ENCODE measurements around the gene TMEM131.
"Not testable (repeated sequence)": the region's sequence is repeated elsewhere in the genome, so short reads cannot be mapped to it uniquely, and the experiment has no call there.

DNA sequence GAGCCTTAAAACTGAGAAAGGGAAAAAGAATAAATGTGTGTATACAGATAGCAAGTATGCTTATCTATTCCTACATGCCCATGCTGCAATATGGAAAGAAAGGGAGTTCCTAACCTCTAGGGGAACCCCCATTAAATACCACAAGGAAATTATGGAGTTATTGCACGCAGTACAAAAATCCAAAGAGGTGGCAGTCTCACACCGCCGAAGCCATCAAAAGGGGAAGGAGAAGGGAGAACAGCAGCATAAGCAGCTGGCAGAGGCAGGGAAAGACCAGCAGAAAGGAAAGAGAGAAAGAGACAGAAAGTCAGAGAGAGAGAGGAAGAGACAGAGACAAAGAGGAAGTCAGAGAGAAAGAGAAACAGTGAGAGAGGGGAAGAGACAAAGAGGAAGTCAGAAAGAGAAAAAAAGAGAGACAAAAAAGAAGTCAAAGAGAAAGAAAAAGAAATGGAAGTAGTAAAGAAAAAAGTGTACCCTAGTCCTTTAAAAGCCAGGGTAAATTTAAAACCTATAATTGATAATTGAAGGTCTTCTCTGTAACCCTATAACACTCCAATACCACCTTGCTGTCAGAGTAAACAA, 169.4 kb downstream of the TMEM131 start:
- TF ChIP-seq, protein P1, sequence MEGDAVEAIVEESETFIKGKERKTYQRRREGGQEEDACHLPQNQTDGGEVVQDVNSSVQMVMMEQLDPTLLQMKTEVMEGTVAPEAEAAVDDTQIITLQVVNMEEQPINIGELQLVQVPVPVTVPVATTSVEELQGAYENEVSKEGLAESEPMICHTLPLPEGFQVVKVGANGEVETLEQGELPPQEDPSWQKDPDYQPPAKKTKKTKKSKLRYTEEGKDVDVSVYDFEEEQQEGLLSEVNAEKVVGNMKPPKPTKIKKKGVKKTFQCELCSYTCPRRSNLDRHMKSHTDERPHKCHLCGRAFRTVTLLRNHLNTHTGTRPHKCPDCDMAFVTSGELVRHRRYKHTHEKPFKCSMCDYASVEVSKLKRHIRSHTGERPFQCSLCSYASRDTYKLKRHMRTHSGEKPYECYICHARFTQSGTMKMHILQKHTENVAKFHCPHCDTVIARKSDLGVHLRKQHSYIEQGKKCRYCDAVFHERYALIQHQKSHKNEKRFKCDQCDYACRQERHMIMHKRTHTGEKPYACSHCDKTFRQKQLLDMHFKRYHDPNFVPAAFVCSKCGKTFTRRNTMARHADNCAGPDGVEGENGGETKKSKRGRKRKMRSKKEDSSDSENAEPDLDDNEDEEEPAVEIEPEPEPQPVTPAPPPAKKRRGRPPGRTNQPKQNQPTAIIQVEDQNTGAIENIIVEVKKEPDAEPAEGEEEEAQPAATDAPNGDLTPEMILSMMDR (IDR thresholded peaks at IDR 0.05; ENCODE audit: insufficient read depth, low read length) = not testable (repeated sequence)
- TF ChIP-seq GABPA, POLR2AphosphoS5 (IDR thresholded peaks at IDR 0.05; ENCODE audit: low read depth): not testable (repeated sequence)
- TF ChIP-seq, protein P2, sequence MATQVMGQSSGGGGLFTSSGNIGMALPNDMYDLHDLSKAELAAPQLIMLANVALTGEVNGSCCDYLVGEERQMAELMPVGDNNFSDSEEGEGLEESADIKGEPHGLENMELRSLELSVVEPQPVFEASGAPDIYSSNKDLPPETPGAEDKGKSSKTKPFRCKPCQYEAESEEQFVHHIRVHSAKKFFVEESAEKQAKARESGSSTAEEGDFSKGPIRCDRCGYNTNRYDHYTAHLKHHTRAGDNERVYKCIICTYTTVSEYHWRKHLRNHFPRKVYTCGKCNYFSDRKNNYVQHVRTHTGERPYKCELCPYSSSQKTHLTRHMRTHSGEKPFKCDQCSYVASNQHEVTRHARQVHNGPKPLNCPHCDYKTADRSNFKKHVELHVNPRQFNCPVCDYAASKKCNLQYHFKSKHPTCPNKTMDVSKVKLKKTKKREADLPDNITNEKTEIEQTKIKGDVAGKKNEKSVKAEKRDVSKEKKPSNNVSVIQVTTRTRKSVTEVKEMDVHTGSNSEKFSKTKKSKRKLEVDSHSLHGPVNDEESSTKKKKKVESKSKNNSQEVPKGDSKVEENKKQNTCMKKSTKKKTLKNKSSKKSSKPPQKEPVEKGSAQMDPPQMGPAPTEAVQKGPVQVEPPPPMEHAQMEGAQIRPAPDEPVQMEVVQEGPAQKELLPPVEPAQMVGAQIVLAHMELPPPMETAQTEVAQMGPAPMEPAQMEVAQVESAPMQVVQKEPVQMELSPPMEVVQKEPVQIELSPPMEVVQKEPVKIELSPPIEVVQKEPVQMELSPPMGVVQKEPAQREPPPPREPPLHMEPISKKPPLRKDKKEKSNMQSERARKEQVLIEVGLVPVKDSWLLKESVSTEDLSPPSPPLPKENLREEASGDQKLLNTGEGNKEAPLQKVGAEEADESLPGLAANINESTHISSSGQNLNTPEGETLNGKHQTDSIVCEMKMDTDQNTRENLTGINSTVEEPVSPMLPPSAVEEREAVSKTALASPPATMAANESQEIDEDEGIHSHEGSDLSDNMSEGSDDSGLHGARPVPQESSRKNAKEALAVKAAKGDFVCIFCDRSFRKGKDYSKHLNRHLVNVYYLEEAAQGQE (IDR thresholded peaks at IDR 0.05; ENCODE audit: insufficient replicate concordance, low read depth) = not testable (repeated sequence)

Data from HL-60 (cell line).